Left ventricle myocardium inferior (tissue), 1 donor: ENCODE data around the gene PRSS21. TPM values are rescaled to one million over a fixed set of nuclear protein-coding genes. Genes with fewer than 3 reads are reported as not detected.

Source experiments
- DNase-seq: peaks from one replicate; pipeline ENCODE4 v3.0.0-alpha.2; 2020
- H3K27ac ChIP-seq: fragments of 200-600 bp; replicated peaks from 2 replicates; pipeline ENCODE4 v1.8.0; 2021
- H3K27me3 ChIP-seq: fragments of 200-600 bp; 2 replicates; pipeline ENCODE4 v1.8.0; 2021; ENCODE audit warnings: low read depth
- H3K36me3 ChIP-seq: fragments of 200-600 bp; 2 replicates; pipeline ENCODE4 v1.8.0; 2021
- H3K4me1 ChIP-seq: fragments of 200-600 bp; 2 replicates; pipeline ENCODE4 v1.8.0; 2021
- H3K4me3 ChIP-seq: fragments of 200-600 bp; 2 replicates; pipeline ENCODE4 v1.8.0; 2021; ENCODE audit warnings: mild to moderate bottlenecking, moderate library complexity
- H3K9me3 ChIP-seq: fragments of 200-600 bp; replicated peaks from 2 replicates; pipeline ENCODE4 v1.8.0; 2021
- CTCF ChIP-seq: fragments of 200-600 bp; IDR thresholded peaks from 2 replicates; pipeline ENCODE4 v1.8.0; 2021; ENCODE audit warnings: antibody characterized with exemption, mild to moderate bottlenecking, borderline replicate concordance
- intact Hi-C: fragments of 100-400 bp; cut with micrococcal nuclease; formaldehyde crosslinking; loops from one replicate; pipeline ENCODE4 v1.11.0; 2022
- long read RNA-seq: library from polyadenylated mRNA; unstranded; transcript quantifications from one replicate; pipeline ENCODE4 v2.0.0, GENCODE V29; 2021
- total RNA-seq: library from RNA; stranded (reverse); fragmentation: NEBNext Ultra II Directional; extraction: Animal tissue kit (Norgen Biotek cat#: 25700); gene quantifications from one replicate; pipeline ENCODE4 v1.2.1, GENCODE V29; 2021
- donor health status: DM: no; HTN: yes; CAD: no; lungs with severe emphysema.

PRSS21 gene
- not detected for total RNA-seq
- long read RNA-seq = 0 reads

- H3K4me1 ChIP-seq = peaks cover 4% of the 10 kb centered on the region
- peaks cover 100% of the 10 kb centered on the region for H3K27me3 ChIP-seq
- H3K4me3 ChIP-seq = no peak within 1 kb of the TSS
Measured at GRCh38 chr16:2816751-2817339, at the start of gene PRSS21. Gene PRSS21, plus strand, starts transcription at chr16:2817237. Its CDS starts 32 bp downstream, at chr16:2817269.

GRCh38 chr16:2767891-2768290 lies 49.1 kb upstream of the PRSS21 start:
- no peak for DNase-seq
- no peak for TF ChIP-seq CTCF
- H3K27ac ChIP-seq = peak overlapping the region; percentile 38
- H3K36me3 ChIP-seq = peaks cover 100% of the 10 kb centered on the region
- no peaks in the 10 kb centered on the region for H3K9me3 ChIP-seq
- intact Hi-C loops = no loop called here
- H3K27me3 ChIP-seq = no peaks in the 10 kb centered on the region
- H3K4me1 ChIP-seq = peaks cover 48% of the 10 kb centered on the region
- H3K4me3 ChIP-seq = no peak overlapping the region

More at GRCh38 chr16:2816751-2817339, at the start of gene PRSS21:
- intact Hi-C loops = no loop called here
- no peak for TF ChIP-seq CTCF
- no peak for DNase-seq
- H3K36me3 ChIP-seq = no peaks in the 10 kb centered on the region
- H3K27ac ChIP-seq = no peak within 1 kb of the TSS
- H3K9me3 ChIP-seq = no peaks in the 10 kb centered on the region

- intact Hi-C loops = no loop called here
- TF ChIP-seq CTCF = no peak
- DNase-seq = no peak
Measured at GRCh38 chr16:2768403-2769089, 48.5 kb upstream of the PRSS21 start.

GRCh38 chr16:2769100-2769529 lies 47.9 kb upstream of the PRSS21 start:
- H3K27me3 ChIP-seq = no peaks in the 10 kb centered on the region
- DNase-seq = no peak
- H3K4me1 ChIP-seq = peaks cover 50% of the 10 kb centered on the region
- H3K9me3 ChIP-seq = no peaks in the 10 kb centered on the region
- H3K4me3 ChIP-seq = no peak overlapping the region
- H3K36me3 ChIP-seq = peaks cover 98% of the 10 kb centered on the region
- TF ChIP-seq CTCF = no peak
- intact Hi-C loops = no loop called here
- peak overlapping the region; percentile 38 for H3K27ac ChIP-seq

More at GRCh38 chr16:2768403-2769089, 48.5 kb upstream of the PRSS21 start:
- Histone ChIP-seq H3K27me3 (no peaks in the 10 kb centered on the region), H3K9me3 (no peaks in the 10 kb centered on the region), H3K4me1 (peaks cover 48% of the 10 kb centered on the region), H3K36me3 (peaks cover 99% of the 10 kb centered on the region), H3K4me3 (no peak overlapping the region), H3K27ac (peak overlapping the region; percentile 38)

GRCh38 chr16:2769675-2770056 lies 47.4 kb upstream of the PRSS21 start:
- Histone ChIP-seq H3K27ac (peak overlapping the region; percentile 38), H3K4me3 (no peak overlapping the region), H3K36me3 (peaks cover 98% of the 10 kb centered on the region), H3K27me3 (no peaks in the 10 kb centered on the region), H3K4me1 (peaks cover 54% of the 10 kb centered on the region), H3K9me3 (no peaks in the 10 kb centered on the region)
- intact Hi-C loops = no loop called here
- no peak for TF ChIP-seq CTCF
- DNase-seq = no peak
